ENCODE data around the gene GABARAPL2.
"Not testable (repeated sequence)": the region's sequence is repeated elsewhere in the genome, so short reads cannot be mapped to it uniquely, and the experiment has no call there.

GABARAPL2 gene, protein sequence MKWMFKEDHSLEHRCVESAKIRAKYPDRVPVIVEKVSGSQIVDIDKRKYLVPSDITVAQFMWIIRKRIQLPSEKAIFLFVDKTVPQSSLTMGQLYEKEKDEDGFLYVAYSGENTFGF

DNA sequence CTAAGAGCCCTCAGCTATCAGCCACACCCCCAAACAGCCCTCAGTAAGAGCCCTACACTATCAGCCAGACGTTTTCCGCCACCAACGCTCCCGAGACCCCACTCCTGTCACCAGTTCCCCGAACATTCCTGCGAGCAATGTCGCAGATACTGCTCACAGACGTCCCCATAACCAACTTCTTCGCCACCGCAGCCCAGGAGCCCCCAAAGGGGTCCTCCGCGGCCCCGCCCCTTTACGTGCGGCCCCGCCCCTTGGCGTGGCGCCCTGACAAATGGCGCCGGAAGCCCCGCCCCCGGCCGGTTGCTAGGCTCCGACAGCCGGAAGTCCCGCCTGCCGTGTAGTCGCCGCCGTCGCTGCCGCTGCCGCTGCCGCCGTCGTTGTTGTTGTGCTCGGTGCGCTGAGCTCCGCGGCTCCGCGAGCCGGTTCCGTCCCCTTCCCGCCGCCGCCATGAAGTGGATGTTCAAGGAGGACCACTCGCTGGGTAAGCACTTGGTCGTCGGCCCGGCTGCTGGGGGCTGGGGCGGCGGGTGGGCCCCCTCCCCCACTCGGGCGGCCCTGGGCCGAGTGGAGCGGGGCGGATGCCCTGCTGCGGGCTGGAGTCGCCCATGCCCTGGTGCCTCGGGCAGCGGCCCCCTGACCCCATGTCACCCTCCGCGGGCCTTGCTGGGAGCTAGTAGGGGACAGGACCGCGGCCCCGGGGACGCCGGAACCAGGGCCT is at the start of gene GABARAPL2:
TSS of gene GABARAPL2 (plus strand) at position 340 of the 718 bp plus-strand sequence. CDS start at position 448, 108 bp downstream.
- DNase-seq: peak; percentile 78

DNA sequence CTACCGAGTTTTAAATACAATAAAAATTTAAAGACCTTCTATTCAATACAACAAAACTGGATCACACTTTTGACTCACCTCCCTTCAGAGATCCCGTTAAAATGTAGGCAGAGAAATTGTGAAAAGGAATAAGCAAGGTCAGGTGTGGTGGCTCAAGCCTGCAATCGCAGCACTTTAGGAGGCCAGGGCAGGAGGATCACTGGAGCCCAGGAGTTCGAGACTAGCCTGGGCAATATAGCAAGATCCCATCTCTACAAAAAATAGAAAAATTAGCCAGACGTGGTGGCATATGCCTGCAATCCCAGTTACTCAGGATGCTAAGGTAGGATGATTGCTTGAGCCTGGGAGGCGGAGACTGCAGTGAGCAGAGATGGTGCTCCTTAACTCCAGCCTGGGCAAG is 47.0 kb upstream of the GABARAPL2 start:
- DNase-seq: no peak

DNA sequence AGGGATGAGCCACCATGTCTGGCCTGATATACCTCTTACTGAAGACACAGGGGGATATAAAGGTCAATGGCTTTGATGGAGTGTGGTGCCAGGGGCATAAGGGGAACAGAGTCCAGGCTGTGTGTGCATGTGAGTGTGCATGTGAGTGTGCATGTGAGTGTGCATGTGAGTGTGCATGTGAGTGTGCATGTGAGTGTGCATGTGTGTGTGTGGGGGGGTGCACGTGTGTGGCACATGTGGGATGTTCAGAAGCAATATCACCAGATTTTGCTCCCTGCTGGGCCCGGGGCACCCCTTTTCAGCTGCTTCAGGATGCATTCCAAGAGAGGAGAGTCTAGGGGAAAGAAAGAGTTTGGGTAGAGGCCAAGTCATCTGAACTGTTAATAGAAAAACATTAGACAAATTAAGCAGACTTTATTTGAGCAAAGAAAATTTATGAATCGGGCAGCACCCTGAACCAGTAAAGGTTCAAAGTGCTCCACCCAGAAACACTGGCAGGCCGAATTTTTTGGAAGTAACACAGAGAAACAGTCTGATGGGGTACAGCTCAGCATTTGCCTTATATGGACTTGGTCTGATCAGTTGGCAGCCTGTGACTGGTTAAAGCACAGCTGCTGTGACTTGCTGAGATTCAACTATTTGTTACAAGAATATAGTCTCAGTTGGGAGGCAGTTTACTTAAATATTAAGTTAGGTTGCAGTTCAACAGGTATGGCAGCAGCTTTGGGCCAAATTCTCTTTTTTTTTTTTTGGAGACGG is 40.0 kb upstream of the GABARAPL2 start:
- no peak for DNase-seq

DNA sequence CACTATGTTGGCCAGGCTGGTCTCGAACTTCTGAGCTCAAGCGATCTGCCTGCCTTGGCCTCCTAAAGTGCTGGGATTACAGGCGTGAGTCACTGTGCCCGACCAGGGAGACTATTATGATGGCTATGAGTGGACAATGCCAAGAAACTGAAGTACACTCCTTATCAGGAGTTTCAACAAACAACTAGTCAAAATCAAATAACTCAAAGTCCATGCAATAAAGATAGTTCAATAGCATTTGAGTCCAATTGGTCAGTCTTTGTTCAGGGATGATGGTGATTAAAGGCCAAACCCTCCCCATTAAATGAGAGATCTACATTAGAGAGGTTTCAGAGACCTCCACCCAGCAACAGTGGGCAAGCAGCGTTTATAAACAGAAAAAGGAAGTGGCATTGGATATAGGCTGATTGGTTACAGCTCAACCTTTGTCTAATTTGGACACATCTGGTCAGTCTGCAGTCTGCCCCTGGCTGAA is 38.3 kb upstream of the GABARAPL2 start:
- no peak for DNase-seq

DNA sequence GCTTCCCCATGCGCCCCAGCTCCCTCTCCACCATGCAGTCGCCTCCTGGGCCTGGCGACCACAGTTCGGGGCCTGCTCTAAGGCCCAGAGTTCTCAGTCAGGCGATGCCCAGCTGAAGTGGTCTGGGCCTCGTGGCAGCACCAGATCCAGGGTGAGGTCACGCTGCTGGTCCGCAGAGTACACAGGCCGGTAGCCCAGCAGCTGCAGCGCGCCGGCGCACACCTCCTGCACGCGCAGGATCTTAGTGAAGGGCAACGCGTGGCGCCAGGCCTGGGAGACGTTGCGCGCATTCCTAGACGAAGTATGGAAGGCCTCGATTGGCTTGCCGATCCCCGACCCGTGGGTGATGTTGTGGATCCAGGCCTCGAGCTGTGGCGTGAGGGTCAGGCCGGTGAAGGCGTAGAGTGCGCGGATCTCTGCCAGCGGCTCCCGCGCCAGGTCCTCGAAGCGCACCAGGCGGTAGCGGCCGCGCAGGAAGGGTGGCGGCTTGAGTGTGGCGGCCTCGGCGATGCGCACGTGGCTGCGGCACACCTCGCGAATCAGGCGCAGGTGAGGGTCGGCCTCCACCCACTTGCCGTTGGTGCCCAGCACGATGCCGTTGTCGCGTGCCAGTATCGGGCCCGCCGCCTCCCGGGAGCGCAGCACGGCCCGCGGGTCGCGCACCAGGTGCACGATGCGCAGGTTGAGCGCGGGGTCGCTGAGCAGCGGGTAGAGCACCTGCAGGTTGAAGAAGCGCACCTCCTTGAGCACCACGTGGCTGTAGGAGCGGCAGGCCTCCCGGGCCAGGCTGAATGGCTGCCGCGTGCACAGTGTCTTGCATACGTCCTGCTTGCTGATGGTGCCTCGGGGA is 36.9 kb upstream of the GABARAPL2 start:
- no peak for DNase-seq

DNA sequence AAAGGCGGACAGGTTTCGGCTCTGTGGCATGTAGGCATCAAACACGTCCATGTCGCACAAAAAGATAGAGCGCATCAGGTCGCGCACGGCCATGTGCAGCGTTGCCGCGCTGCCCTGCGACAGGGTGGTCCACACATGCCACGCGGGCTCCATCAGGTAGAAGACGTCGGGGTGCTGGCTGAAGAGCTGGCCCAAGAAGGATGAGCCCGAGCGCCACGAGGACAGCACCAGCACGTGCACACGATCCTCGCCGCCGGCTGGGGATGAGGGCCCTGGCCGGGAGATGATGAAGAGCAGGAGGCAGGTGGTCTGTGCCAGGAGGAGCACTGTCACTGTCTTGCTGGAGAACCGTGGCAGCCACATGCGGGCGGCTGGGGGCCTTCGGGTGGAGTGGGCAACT is 36.2 kb upstream of the GABARAPL2 start:
- no peak for DNase-seq

DNA sequence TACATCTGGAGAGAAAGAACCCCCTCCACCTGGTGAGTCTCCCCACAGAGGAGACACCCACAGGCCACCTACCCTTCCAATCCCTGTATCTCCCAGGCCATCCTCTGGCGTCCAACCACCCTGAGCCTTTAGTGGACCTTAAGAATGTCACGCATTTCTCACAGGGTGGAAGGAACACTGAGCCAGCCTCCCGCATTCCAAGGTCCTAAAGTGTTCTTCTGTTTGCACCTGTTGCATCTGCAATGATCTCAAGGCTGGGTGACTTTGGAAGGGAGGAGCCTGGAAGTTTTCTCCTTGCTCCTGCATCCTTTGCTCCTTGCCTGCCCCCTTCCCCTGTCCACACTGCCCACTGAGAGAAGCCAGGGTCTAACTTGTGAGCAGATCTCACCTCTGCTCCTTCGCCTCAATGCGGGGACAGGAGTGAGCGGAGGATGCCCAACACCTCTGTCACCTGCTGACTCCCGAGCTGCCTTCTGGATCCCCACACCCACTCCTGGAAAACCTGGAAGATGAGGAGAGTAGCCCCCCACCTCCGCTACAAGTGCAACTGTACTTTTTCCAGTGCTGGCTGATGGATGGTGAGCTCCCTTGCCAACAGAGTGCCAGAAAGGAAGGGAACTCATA is 33.9 kb upstream of the GABARAPL2 start:
- no peak for DNase-seq

DNA sequence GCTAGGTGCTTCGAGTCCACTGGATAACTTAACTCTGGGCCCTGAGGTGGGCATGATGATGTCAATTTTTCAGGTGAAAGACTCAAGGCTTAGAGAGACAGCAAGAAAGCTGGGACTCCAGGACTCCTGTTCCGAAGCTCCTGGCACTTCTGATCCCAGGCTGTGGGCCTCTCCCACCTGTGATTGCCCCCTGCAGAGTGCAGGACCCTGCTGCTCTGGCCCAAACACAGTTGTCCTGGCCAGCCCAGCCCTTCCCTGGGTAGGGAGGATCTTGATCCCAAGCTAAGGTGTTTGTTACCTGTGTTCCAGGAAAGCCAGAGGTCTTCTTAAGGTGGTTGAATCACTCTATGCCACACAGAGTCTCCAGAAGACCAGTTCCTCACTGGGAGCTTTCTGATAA is 33.4 kb upstream of the GABARAPL2 start:
- DNase-seq: no peak

DNA sequence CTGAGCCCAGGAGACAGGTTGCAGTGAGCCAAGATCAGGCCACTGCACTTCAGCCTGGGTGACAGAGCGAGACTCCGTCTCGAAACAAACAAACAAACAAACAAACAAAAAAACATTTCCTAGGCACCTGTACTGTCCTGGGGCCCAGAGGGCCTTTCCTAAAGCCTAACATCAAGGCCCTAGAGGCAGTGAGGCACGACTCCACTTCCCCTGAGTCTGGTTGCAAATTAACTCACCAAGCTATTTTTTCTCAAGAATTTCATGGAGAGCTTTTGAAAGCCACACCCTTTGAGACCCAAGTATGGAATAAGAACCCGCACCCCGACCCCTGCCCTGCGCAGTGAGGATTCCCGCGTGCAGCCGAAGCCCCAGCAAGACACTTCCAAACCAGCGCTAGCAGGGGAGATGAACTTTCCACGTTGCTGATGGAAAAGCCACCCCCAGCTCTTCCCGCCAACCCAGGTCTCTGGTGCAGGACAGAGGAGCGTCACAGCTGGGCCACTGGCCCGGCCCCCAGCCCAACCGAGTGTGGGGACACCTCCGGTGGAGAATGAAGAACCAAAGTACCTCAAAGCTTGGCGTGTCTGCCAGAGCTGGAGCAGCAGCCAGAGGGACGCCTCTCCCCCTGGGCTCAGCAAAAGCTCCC is 31.5 kb upstream of the GABARAPL2 start:
- DNase-seq: no peak

DNA sequence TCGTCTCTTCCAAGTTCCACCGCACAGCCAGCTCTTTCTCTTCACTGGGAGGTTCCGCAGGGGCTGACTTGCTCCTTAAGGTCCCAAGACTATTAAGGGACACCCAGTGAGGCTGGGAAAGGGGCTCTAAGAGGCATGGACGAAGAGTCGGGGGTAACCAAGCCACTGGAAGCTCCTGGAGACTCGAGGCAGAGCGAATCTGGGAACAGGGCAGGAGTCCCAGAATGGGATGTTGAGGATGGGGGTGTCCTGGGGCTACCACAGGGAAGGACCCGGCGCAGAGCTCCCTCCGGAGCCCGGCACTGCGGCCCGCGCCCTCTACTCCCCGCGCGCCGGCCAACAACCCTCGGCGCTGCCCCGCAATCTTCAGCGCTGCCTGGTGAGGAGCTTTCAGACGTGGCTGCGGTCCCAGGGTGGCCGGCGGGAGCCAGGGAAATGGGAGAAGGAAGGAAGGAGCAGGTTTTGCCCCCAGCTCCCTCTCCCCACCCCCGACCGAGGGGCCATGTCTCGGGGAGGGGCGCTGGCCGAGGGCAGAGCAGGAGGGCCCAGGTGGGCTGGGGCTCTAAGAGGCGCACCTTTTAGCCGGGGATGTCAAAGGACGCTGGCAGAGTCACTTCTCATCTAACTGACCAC is 30.9 kb upstream of the GABARAPL2 start:
- no peak for DNase-seq

DNA sequence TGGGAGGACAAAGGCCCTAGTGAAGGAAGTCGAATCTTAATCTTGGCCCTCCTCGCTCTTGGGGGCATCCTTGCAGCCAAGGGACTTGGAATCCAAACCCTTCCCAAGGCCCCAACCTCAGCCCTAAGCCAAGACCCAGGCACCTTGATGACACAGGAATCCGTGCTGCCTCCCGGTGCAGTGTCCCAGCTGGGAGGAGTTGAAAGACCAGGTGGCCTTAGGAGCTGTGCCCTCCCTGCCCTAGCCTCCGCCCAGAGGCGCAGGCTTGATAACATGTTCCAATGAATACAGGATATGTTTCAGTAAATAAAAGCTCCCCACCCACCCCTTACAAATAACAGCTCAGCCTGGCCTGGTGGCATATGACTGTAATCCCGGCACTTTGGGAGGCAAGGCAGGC is 30.3 kb upstream of the GABARAPL2 start, which contains the start of gene CHST5:
TSS of gene CHST5 (minus strand) at position 208 of the 400 bp plus-strand sequence. CDS start 5,724 bp downstream, outside the sequence.
- no peak for DNase-seq

DNA sequence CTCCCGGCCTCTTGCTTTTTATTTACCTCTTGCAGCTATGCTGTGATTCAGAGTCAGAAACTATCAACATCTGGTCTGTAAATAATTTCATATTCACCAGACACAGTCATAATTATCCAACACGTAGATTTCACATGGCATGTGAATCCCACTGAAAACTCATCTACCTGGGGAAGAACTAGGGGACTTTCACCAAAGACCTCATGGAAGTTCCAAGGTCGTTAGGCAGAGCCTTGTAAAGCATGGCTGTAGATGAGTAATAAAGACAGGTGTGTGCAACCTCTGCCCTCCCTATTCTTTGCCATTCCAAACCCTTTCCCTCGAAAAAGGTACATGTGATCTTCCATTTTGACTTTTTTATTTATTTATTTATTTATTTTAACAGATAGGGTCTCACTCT is 28.4 kb upstream of the GABARAPL2 start:
- DNase-seq: no peak

DNA sequence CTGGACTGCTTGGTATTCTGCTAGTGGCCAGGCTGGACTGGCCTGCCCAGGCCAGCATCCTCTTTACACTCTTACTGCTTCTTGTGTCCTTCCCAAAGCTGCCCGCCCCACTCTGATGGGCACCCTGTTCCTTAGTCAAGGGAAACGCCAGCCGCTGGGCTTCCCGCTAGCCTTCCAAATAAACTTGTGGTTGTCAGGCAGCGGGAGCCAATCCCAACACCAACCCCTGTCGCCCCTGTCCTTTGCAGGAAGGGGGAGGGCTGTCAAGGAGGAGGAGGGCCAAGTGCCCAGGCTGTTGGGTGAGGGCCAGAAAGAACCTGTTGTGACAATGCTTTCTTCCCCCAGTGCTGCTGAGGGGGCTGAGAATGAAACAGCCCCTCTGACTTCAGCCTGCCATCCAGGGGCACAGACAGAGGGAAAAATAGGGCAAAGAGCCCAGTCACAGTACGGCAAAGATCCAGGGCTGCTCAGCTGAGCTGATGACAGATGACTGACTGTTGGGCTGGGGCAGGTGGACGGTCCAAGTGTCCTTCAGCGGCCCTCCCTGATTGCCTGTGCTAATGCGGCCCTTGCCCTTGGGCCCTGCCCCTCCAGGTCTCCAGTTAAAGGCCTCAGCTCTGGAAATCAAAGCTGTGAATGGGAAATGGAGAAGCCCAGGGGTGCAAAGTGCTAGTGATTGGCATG is 27.2 kb upstream of the GABARAPL2 start:
- DNase-seq: not testable (repeated sequence)

DNA sequence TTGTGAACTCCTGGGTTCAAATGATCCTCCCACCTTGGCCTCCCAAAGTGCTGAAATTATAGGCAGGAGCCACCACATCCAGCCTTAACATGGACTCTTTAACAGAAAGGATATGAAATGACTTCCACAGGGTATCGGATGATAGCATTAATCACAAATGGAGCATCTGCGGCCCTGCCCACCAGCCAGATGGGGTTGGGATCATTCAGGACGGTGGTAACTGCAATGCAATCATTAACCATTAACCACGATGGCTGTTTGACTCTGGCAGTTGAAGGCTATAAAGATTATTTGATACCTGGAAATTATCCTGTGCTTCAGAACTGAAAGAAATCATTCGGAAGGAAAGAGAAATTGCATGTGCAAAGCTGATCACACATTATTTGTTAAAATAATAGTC is 24.9 kb upstream of the GABARAPL2 start:
- DNase-seq: no peak

DNA sequence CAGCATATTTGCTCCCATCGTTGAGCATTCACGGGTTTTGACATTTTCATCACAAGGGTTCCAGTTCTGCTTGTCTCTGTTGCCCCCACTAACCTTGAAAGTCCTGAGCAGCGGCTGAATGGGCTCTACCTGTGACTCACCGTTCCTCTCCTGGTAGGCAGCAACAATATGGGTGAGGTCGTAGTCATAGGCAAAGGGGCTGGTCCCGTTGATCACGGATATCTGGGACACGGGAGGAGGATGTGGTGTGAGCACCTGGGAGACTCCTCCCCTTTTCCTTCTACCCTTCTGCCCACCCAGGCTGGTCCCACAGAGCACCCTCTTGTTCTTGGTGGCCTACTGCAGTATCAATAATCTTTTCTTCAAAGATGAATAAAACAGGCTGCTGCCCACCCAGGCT is 23.7 kb upstream of the GABARAPL2 start:
- DNase-seq: not testable (repeated sequence)

DNA sequence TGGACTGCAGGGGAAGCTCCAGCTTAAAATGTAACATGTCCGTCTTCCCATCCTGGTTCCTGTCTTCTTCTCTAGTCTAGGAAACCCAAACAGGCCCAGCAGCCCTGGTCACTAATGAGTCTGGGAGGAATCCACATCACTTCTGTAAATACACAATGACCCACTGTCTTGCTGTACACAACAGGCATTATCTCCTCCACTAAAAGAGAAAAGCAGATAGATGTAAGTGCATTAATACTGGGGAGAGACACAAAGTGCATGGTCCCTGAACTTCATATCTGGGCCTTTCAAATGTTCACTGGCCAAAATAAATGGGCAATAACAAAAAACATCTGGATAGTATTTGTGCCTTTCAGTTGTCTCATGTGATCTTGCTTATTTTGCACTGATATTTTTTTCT is 20.3 kb upstream of the GABARAPL2 start:
- DNase-seq: not testable (repeated sequence)

DNA sequence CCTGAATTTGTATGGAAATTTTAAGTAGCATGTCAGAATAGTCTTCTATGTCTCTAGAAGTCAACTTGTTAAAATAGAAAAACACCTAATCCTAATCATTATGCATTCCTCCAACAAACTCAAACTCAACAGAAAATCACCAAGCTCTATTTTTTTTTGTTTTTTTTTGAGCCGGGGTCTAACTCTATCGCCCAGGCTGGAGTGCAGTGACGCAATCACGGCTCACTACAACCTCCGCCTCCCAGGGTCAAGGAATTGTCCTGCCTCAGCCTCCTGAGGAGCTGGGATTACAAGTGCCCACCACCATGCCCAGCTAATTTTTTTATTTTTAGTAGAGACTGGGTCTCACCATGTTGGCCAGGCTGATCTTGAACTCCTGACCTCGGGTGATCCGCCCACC is 19.9 kb upstream of the GABARAPL2 start:
- no peak for DNase-seq

DNA sequence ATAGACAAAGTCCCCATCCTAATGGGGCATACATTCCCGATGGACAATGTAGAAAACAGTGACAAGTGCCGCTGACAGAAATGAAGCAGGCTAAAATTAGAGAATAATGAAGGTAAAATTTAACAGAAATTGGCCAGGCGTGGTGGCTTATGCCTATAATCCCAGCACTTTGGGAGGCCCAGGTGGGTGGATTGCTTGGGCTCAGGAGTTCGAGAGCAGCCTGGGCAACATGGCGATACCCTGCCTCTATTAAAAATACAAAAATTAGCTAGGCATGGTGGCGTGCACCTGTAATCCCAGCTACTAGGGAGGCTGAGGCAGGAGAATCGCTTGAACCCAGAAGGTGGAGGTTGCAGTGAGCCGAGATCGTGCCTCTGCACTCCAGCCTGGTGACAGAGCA is 17.7 kb upstream of the GABARAPL2 start:
- not testable (repeated sequence) for DNase-seq

DNA sequence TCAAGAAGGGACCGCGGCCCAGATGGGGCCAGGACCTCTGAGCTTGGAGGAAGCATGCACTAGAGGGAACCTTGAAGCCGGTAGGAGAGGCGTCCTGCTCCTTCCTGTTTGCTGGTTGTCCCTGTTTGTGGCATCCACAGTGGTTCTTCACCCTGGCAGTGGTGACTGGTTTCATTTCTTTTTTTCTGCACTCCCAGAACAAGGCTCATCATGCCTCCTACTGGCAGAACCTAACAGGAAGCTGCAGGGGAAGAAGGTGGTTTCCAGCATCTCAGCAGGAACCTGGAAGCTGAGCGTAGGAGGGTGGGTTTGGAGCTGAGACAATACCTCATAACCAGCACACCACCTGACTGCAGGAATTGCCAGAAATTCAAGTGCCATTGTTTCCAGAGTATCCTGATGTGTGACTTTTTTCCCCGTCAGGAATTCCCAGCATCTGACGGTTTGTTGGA is 15.9 kb upstream of the GABARAPL2 start:
- DNase-seq: no peak

DNA sequence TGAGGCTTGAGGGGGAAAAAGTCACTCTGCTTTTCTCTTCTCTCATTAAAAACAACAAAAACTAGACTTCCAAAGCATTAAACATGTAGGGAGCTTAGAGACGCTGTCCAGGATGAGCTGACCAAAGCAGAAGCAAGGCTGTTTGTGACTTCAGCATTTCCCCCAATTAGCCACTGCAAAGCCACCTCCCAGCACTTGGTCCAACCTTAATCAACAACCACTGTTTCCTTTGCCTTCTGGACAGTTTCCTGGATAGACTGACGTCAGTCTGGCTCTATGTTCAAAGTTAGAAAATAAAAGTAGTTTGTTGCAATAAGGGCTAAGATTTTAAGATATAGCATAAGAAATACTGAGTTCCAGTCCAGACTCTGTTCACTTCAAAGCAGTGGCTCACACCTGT is 13.2 kb upstream of the GABARAPL2 start:
- no peak for DNase-seq

All from KG1 (cell line).